PC-3 (cell line): ENCODE results near the gene DTNBP1. TPM values are rescaled to one million over a fixed set of nuclear protein-coding genes. Genes with fewer than 3 reads are reported as not detected.
A peak's percentile ranks its signal among the peaks of the same experiment; 100 is the strongest.

Experiments
- ATAC-seq: fragments of 200-7000 bp; cut with Tn5 transposase; 2 replicates; pipeline ENCODE4 v1.9.1; 2020; ENCODE audit warnings: mild to moderate bottlenecking, moderate library complexity
- BruUV-seq: library from RNA; stranded (reverse); fragments of 400-500 nt; replicated peaks from 2 replicates; lab custom pipeline; 2021; lab: Mats Ljungman, UMichigan
- CTCF ChIA-PET: fragments of 300-600 bp; sonication (Branson Sonifier 250); formaldehyde crosslinking; loops from one replicate; lab custom pipeline; 2022; ENCODE audit warnings: antibody characterized with exemption; lab: Charles Lee
- POLR2A ChIA-PET: fragments of 300-600 bp; sonication (Branson Sonifier 250); formaldehyde crosslinking; loops from one replicate; lab custom pipeline; 2022; ENCODE audit warnings: antibody characterized with exemption; ENCODE audit not compliant: unreplicated experiment; lab: Charles Lee
- DNase-seq: peaks from one replicate; pipeline ENCODE4 v3.0.0-alpha.2; 2015
- H2AFZ ChIP-seq: fragments of 300-600 bp; sonication (generic); 2 replicates; pipeline ENCODE4 v1.6.0; 2016; ENCODE audit warnings: antibody characterized with exemption, low read length
- H3F3A ChIP-seq: fragments of 300-600 bp; sonication (generic); one replicate; pipeline ENCODE4 v1.6.0; 2017; ENCODE audit warnings: antibody characterized with exemption, low read length, control low read depth, mild to moderate bottlenecking; ENCODE audit not compliant: unreplicated experiment
- H3K27ac ChIP-seq: fragments of 300-600 bp; sonication (generic); 2 replicates; pipeline ENCODE4 v1.5.1; 2016; ENCODE audit warnings: mild to moderate bottlenecking, low read length
- H3K27me3 ChIP-seq: fragments of 300-600 bp; sonication (generic); 2 replicates; pipeline ENCODE4 v1.6.1; 2016; ENCODE audit warnings: low read length, mixed read lengths
- H3K36me3 ChIP-seq: fragments of 300-600 bp; sonication (generic); 2 replicates; pipeline ENCODE4 v1.6.1; 2016; ENCODE audit warnings: low read depth, mixed run types, low read length, mixed read lengths
- H3K4me1 ChIP-seq: fragments of 300-600 bp; sonication (generic); 2 replicates; pipeline ENCODE4 v1.5.1; 2016; ENCODE audit warnings: low read length; ENCODE audit not compliant: insufficient read depth
- H3K4me2 ChIP-seq: fragments of 300-600 bp; sonication (generic); 2 replicates; pipeline ENCODE4 v1.6.0; 2016; ENCODE audit warnings: low read length
- H3K4me3 ChIP-seq: fragments of 300-600 bp; sonication (generic); 2 replicates; pipeline ENCODE4 v1.5.1; 2016; ENCODE audit warnings: mild to moderate bottlenecking, low read length, mixed read lengths
- H3K79me2 ChIP-seq: fragments of 300-600 bp; sonication (generic); 2 replicates; pipeline ENCODE4 v1.6.1; 2017; ENCODE audit warnings: low read length, mixed read lengths
- H3K9ac ChIP-seq: fragments of 300-600 bp; sonication (generic); 2 replicates; pipeline ENCODE4 v1.6.0; 2016; ENCODE audit warnings: mild to moderate bottlenecking, low read length
- H3K9me2 ChIP-seq: fragments of 300-600 bp; sonication (generic); replicated peaks from 2 replicates; pipeline ENCODE4 v1.6.1; 2016; ENCODE audit warnings: mixed run types, low read length, mixed read lengths
- H3K9me3 ChIP-seq: fragments of 300-600 bp; sonication (generic); 2 replicates; pipeline ENCODE4 v1.6.1; 2016; ENCODE audit warnings: low read length, mixed read lengths
- H4K20me1 ChIP-seq: fragments of 300-600 bp; sonication (generic); 2 replicates; pipeline ENCODE4 v1.6.1; 2016; ENCODE audit warnings: low read length, mixed read lengths
- CTCF ChIP-seq: fragments of 300-600 bp; sonication (generic); conservative IDR thresholded peaks from 2 replicates; pipeline ENCODE4 v1.5.1; 2017; ENCODE audit warnings: antibody characterized with exemption, low read depth, mild to moderate bottlenecking, low read length
- EZH2 ChIP-seq: fragments of 300-600 bp; sonication (generic); IDR thresholded peaks from one replicate; pipeline ENCODE4 v1.6.1; 2017; ENCODE audit warnings: antibody characterized with exemption, mild to moderate bottlenecking, low read length; ENCODE audit not compliant: unreplicated experiment
- EZH2phosphoT487 ChIP-seq: fragments of 300-600 bp; sonication (generic); IDR thresholded peaks from 2 replicates; pipeline ENCODE4 v1.6.1; 2018; ENCODE audit warnings: mild to moderate bottlenecking, antibody characterized with exemption, low read length, borderline replicate concordance
- intact Hi-C: fragments of 100-400 bp; cut with micrococcal nuclease; formaldehyde crosslinking; loops from 2 replicates; pipeline ENCODE4 v1.9.0; 2023
- total RNA-seq: library from RNA; depleted of rRNA; stranded (reverse); fragments of >200 nt; gene quantifications from 2 replicates; pipeline ENCODE4 v1.2.3, GENCODE V29; 2014

Gene DTNBP1
- total RNA-seq, 1 experiment from 2014 or later = 7.9 TPM

GRCh38 chr6:15484821-15485220 is 178.0 kb downstream of the DTNBP1 start:
- H4K20me1 ChIP-seq = no peaks in the 10 kb centered on the region

GRCh38 chr6:15484140-15484539 is 178.7 kb downstream of the DTNBP1 start:
- no peaks in the 10 kb centered on the region for H3K9me3 ChIP-seq
- BruUV-seq = no TSS peak
- no peak for TF ChIP-seq EZH2
- TF ChIP-seq CTCF = no peak
- no peak for TF ChIP-seq EZH2phosphoT487
- H3K79me2 ChIP-seq = peaks cover 32% of the 10 kb centered on the region; the same call in 1 of the 2 replicates
- no peak overlapping the region for H3K27ac ChIP-seq
- H2AFZ ChIP-seq = no peak overlapping the region
- intact Hi-C loops = no loop called here
- H3F3A ChIP-seq = no peaks in the 10 kb centered on the region
- ATAC-seq (no peak), DNase-seq (no peak)
- H3K36me3 ChIP-seq = 0 out of 2 replicates have a peak, but pooled peaks cover 7% of the 10 kb centered on the region
- H3K4me1 ChIP-seq = peaks cover 12% of the 10 kb centered on the region
- no peaks in the 10 kb centered on the region for H3K9me2 ChIP-seq
- no peak overlapping the region for H3K4me3 ChIP-seq
- H3K4me2 ChIP-seq = no peak overlapping the region
- no peak overlapping the region for H3K9ac ChIP-seq
- no peaks in the 10 kb centered on the region for H4K20me1 ChIP-seq
- H3K27me3 ChIP-seq = no peaks in the 10 kb centered on the region
- ChIA-PET CTCF (no interaction called here), POLR2A (no interaction called here)

More at GRCh38 chr6:15484821-15485220, 178.0 kb downstream of the DTNBP1 start:
- H2AFZ ChIP-seq = no peak overlapping the region
- CTCF ChIA-PET = no interaction called here
- POLR2A ChIA-PET = no interaction called here
- no peak for TF ChIP-seq EZH2
- no peak for TF ChIP-seq CTCF
- no peaks in the 10 kb centered on the region for H3K9me3 ChIP-seq
- ATAC-seq (no peak), DNase-seq (no peak)
- BruUV-seq = no TSS peak
- intact Hi-C loops = no loop called here
- no peak overlapping the region for H3K9ac ChIP-seq
- peaks cover 32% of the 10 kb centered on the region; the same call in 1 of the 2 replicates for H3K79me2 ChIP-seq
- H3F3A ChIP-seq = no peaks in the 10 kb centered on the region
- peaks cover 6% of the 10 kb centered on the region; the same call in 1 of the 2 replicates for H3K4me1 ChIP-seq
- no peak overlapping the region for H3K4me2 ChIP-seq
- no peak overlapping the region for H3K4me3 ChIP-seq
- H3K27ac ChIP-seq = no peak overlapping the region
- H3K9me2 ChIP-seq = no peaks in the 10 kb centered on the region
- H3K27me3 ChIP-seq = no peaks in the 10 kb centered on the region
- 0 out of 2 replicates have a peak, but pooled peaks cover 7% of the 10 kb centered on the region for H3K36me3 ChIP-seq

GRCh38 chr6:15483060-15483459 is 179.8 kb downstream of the DTNBP1 start:
- Histone ChIP-seq H3F3A (no peaks in the 10 kb centered on the region), H3K4me1 (peaks cover 15% of the 10 kb centered on the region), H3K9ac (no peak overlapping the region), H3K79me2 (peaks cover 35% of the 10 kb centered on the region; the same call in 1 of the 2 replicates), H3K27me3 (no peaks in the 10 kb centered on the region), H3K9me2 (no peaks in the 10 kb centered on the region), H3K27ac (no peak overlapping the region), H3K36me3 (0 out of 2 replicates have a peak, but pooled peaks cover 2% of the 10 kb centered on the region), H3K4me2 (no peak overlapping the region), H4K20me1 (no peaks in the 10 kb centered on the region), H2AFZ (no peak overlapping the region), H3K4me3 (no peak overlapping the region), H3K9me3 (no peaks in the 10 kb centered on the region)
- BruUV-seq = no TSS peak
- intact Hi-C loops = no loop called here
- ATAC-seq (0 out of 2 replicates have a peak, but pooled peaks have one; percentile 44), DNase-seq (peak; percentile 43)
- POLR2A ChIA-PET = no interaction called here
- CTCF ChIA-PET = no interaction called here
- TF ChIP-seq EZH2 (no peak), CTCF (no peak), EZH2phosphoT487 (no peak)
